Body of pancreas (tissue), 4 donors: Measurements from ENCODE around the gene NEMF.

Source experiments
- CTCF ChIP-seq, 7 experiments: fragments of 450-650 bp in 4 of 7; fragments of 200-600 bp in 3 of 7; sonication (generic) in 3 of 7; IDR thresholded peaks; one replicate each; pipeline ENCODE4 v1.5.1; 2016 to 2019; ENCODE audit warnings: antibody characterized with exemption in 7 of 7
- POLR2A ChIP-seq, 3 donors: fragments of 450-650 bp; IDR thresholded peaks; one replicate each; pipeline ENCODE4 v1.6.1; 2016; ENCODE audit warnings: antibody characterized with exemption in 3 of 3, mild to moderate bottlenecking in 2 of 3

GRCh38 chr14:49767270-49767570 is 85.4 kb downstream of the NEMF start:
- TF ChIP-seq CTCF (IDR thresholded peaks at IDR 0.05) (peak in 1 of 7 experiments; percentile 17), POLR2A (IDR thresholded peaks at IDR 0.05) (no peak)
